Daoy (cell line): ENCODE data around the gene ATRAID. TPM values are rescaled to one million over a fixed set of nuclear protein-coding genes. Genes with fewer than 3 reads are reported as not detected.
A peak's percentile ranks its signal among the peaks of the same experiment; 100 is the strongest.

ENCODE experiments used
- DNase-seq: peaks from one replicate; pipeline ENCODE4 v3.0.0-alpha.2; 2015; ENCODE audit warnings: low read depth
- total RNA-seq: library from RNA; depleted of rRNA; stranded (reverse); fragments of >200 nt; shearing (Covaris generic); gene quantifications from 2 replicates; pipeline ENCODE4 v1.2.3, GENCODE V29; 2014; rRNA removed

ATRAID gene
- total RNA-seq, 1 experiment from 2014 or later: 94.2 TPM

DNA sequence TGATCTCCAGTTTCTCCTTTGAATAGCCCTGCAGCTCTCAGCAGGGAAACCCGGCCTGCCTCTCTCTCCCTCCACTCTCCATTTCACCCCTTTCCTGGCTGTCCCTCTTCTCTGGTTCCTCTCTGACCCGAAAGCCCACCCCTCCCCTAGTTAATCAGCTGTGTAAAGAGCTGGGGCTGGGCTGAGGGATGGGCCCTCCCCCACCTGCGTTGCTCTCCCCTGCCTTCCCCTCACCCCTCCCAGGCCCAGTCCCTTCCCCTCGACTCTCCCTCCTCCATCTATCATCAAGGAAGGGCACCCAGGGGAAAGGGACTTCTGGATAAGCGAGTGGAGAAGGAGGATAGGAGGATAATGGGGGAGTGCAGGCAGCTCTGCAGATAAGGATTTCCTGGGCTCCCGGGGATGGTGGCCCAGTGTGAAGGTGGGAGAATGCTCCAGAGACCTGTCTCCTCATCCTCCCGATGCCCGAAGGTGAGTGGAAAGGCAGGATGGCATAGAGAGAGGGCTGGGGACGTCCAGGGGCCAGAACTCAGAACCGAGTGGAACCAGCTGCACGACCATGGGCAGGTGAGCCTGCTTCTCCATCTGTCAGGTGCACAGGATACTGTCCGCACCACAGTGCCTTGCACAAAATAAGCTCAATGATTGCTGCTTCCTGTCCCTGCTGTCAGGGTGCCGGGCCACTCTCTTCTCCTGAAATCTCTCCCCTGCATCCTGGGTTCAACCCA, 39.0 kb downstream of the ATRAID start:
- no peak for DNase-seq

GRCh38 chr2:27251766-27252165, 39.9 kb downstream of the ATRAID start:
- no peak for DNase-seq

DNA sequence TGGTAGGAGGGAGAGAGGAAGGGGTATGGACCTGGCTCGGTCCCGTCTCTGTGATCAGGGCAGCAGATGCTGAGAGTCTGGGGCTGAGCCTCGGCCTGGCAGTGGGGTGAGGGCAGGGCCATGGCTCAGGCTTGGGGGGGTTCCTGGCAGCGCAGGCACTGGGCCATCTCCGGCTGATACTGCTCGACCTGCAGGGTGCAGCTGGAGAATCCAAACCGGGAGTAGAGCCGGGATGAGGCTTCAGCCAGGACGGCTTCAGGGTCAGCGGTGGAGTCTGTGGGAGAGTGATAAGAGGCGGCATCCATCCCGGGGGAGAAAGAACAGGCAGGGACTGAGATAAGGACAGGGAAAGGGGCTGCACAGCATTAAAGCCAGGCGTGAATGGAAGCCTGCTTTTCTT, 43.3 kb downstream of the ATRAID start:
- DNase-seq: no peak

- no peak for DNase-seq
Measured at GRCh38 chr2:27255660-27256059, 43.8 kb downstream of the ATRAID start.

DNA sequence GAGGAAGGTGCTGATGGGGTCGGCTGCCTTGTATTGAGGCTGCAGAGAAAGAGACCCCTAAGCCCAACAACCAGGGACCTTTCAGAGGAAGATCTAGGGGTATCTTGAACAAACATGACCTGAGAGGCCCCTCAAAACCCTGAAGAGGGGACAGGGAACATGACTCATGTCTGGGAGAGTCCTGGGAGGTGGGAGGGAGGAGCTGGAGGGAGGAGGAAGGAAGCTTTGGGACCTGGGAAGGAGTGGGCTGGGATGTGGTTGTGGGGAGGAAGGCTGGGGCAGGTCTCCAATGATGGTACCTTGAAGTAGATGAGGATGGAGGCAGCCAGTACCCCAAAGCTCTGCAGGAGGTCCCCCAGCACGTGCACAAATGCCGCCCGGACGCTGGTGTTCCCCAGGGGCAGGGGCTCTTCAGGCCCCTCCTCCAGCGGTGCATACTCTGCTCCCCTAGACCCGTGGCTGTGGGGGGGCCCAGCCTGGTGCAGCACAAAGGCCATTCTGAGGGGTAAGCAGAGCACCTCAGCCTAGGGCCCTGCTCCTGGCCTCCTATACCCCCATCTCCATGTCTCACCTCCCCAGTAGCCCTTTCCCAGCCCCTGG, 45.1 kb downstream of the ATRAID start:
- DNase-seq: no peak

GRCh38 chr2:27258051-27258450, 46.2 kb downstream of the ATRAID start:
- no peak for DNase-seq

GRCh38 chr2:27261241-27261925, 49.5 kb downstream of the ATRAID start:
- no peak for DNase-seq

- DNase-seq: no peak
Measured at GRCh38 chr2:27261926-27262298, 50.1 kb downstream of the ATRAID start.

GRCh38 chr2:27262379-27263286, 50.8 kb downstream of the ATRAID start, which contains the start of gene SLC30A3:
Gene SLC30A3, minus strand, starts transcription at chr2:27263047. Its CDS starts 141 bp downstream, at chr2:27262906.
- peak; percentile 61 for DNase-seq

DNA sequence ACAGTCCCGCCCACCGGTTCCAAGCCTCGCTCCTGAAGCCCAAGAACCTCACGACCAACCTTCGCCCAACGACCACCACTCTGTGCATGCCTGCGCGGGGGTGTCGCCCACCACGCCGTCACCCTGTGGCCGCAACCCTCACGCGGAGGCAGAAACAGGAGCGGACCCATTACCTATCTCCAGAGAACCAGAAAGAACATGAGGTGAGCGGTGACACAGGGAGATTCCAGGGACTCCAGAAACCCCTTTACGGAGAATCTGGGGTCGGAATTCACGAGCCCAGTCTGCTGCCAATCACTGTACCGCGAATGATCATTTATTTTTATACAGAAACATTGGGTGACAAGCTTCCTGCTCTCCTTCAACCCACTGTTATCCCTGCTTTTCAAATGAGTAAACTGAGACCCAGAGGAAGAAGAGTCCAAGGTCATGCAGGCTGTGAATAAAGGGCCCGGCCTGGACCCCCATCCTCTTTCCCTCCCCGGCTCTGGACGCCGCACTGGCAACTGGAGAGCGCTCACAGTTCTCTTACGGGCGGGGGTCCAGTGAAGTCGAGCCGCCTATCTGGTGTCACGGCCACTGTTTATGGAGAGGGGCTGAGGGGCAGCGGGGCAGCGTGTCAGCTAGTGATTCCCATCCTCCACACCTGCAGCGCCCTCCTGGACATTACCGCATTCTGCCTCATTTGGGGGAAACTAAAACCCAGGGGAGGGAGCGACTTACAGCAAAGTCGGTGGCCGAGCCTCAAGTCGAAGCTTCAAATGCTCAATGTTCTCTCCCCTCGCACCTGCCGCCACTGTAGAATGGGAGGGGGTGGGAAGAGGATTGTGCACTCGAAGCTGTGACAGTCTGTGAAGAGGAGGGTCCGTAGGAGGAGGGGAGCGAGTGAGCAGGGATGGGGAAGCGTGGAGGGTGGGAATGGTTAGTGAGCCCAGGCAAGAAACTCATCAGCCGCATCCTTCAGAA, 51.7 kb downstream of the ATRAID start:
- DNase-seq: no peak

GRCh38 chr2:27264253-27264752, 52.5 kb downstream of the ATRAID start:
- no peak for DNase-seq

DNA sequence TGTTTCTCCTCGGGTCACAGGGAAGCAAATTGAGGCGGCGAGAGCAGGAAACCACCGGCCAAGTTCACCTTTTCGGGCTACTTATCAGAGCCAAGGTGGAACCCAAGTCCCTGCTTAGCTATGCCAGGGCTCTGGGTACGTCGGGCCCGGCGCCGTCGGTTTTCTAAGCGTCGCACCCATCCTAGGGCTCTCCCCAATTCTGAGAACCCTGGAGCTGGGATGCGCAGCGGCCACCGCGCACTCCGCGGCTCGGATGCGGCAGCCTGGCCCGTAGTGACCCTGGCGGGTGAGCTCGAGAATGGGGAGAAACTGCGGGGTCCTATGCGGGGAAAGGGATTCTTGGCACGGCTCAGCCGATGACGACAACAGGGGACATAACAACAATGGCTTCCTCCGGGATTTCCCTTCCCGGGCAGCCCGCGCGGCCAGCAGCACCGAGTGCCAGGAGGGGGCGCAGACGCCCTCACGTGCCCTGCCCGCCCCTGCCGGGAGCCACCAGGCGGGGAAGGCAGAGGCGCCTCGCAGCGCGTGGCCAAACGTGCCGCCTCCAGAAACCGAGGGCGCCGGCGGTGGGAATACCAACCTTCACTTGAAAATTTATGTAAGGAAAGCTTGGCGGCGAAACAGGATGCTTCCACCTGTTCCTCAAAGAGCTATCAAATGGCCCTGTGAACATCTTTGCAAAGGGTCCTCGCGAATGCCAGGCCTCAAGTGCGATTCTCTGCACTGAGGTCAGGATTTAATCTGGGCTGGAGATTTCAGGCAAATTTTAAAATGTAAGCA, 53.1 kb downstream of the ATRAID start:
- peak; percentile 81 for DNase-seq

- DNase-seq: no peak
Measured at GRCh38 chr2:27265536-27265870, 53.7 kb downstream of the ATRAID start.

Other genes with a start within 250 kb of the ATRAID start
- gene MAPRE3, start 241.4 kb upstream of the ATRAID start, total RNA-seq: 4.6 and 6.6 TPM in 2 replicates
- 36.7 and 42.7 TPM in 2 replicates for gene TMEM214, start 179.1 kb upstream of the ATRAID start, total RNA-seq
- 19.3 and 22.5 TPM in 2 replicates for gene AGBL5, start 160.4 kb upstream of the ATRAID start, total RNA-seq
- gene OST4, start 140.4 kb upstream of the ATRAID start, total RNA-seq: 184 and 194 TPM in 2 replicates
- gene EMILIN1, start 133.4 kb upstream of the ATRAID start, total RNA-seq: 6.0 and 10.2 TPM in 2 replicates
- 1.1 and 2.9 TPM in 2 replicates for gene KHK, start 125.3 kb upstream of the ATRAID start, total RNA-seq
- gene CGREF1, start 92.9 kb upstream of the ATRAID start, total RNA-seq: 3.4 and 8.6 TPM in 2 replicates
- gene ABHD1, start 88.2 kb upstream of the ATRAID start, total RNA-seq: 1.7 TPM in 1 of 2 replicates, not detected in the other
- gene PREB, start 77.4 kb upstream of the ATRAID start, total RNA-seq: 79.3 and 84.9 TPM in 2 replicates
- not detected in 2 replicates for gene PRR30, start 72.6 kb upstream of the ATRAID start, total RNA-seq
- not detected in 2 replicates for gene TCF23, start 63.0 kb upstream of the ATRAID start, total RNA-seq
- 86.8 and 101 TPM in 2 replicates for gene SLC5A6, start 227 bp downstream of the ATRAID start, total RNA-seq
- gene CAD, start 5.3 kb downstream of the ATRAID start, total RNA-seq: 26.6 and 29.7 TPM in 2 replicates
- gene SLC30A3, start 51.0 kb downstream of the ATRAID start, total RNA-seq: 0.11 TPM in 1 of 2 replicates, not detected in the other
- not detected in 2 replicates for gene DNAJC5G, start 63.4 kb downstream of the ATRAID start, total RNA-seq
- gene TRIM54, start 70.4 kb downstream of the ATRAID start, total RNA-seq: not detected in 2 replicates
- 0.11 TPM in 1 of 2 replicates, not detected in the other for gene UCN, start 96.4 kb downstream of the ATRAID start, total RNA-seq
- gene MPV17, start 111.1 kb downstream of the ATRAID start, total RNA-seq: 58.5 and 62.8 TPM in 2 replicates
- 36.6 and 49.1 TPM in 2 replicates for gene GTF3C2, start 144.7 kb downstream of the ATRAID start, total RNA-seq
- gene EIF2B4, start 158.3 kb downstream of the ATRAID start, total RNA-seq: 40.3 and 49.1 TPM in 2 replicates
- gene SNX17, start 158.6 kb downstream of the ATRAID start, total RNA-seq: 107 and 126 TPM in 2 replicates
- 4.0 and 5.5 TPM in 2 replicates for gene ZNF513, start 168.7 kb downstream of the ATRAID start, total RNA-seq
- gene PPM1G, start 197.6 kb downstream of the ATRAID start, total RNA-seq: 197 and 212 TPM in 2 replicates
- 126 and 134 TPM in 2 replicates for gene NRBP1, start 216.6 kb downstream of the ATRAID start, total RNA-seq
- gene KRTCAP3, start 230.3 kb downstream of the ATRAID start, total RNA-seq: not detected in 2 replicates